Esophagus squamous epithelium (tissue), 4 donors: ENCODE measurements around the gene MYD88.

Experiments
- CTCF ChIP-seq, 6 experiments: fragments of 450-650 bp in 4 of 6; fragments of 200-600 bp in 2 of 6; sonication (generic) in 2 of 6; IDR thresholded peaks; one replicate each; pipeline ENCODE4 v1.5.1; 2016 to 2019; ENCODE audit warnings: antibody characterized with exemption in 6 of 6, mild to moderate bottlenecking in 4 of 6, moderate library complexity in 4 of 6
- POLR2A ChIP-seq, 4 donors: fragments of 450-650 bp; IDR thresholded peaks; one replicate each; pipeline ENCODE4 v1.6.1; 2017; ENCODE audit warnings: antibody characterized with exemption in 4 of 4, mild to moderate bottlenecking in 4 of 4, moderate library complexity in 3 of 4

- TF ChIP-seq CTCF (IDR thresholded peaks at IDR 0.05) (no peak), POLR2A (IDR thresholded peaks at IDR 0.05) (peak in 2 of 4 donors; percentile 44 to 85)
Measured at GRCh38 chr3:38138349-38139190, at the start of gene MYD88.
